ENCODE measurements around the gene RNF212. TPM values are rescaled to one million over a fixed set of nuclear protein-coding genes. Genes with fewer than 3 reads are reported as not detected.

Gene RNF212
- 1 to 10 TPM in 1 of 10 donors, under 1 TPM in 5, not detected in 4; 0.21 to 2.1 (median 0.31) TPM for total RNA-seq
- under 1 TPM; 0.29 to 0.87 TPM for polyA plus RNA-seq
- long read RNA-seq, donor 1, partial matches to known transcripts = 0 of 1 reads
- long read RNA-seq, donor 1, other reads (novel, unspliced or antisense) = 1 of 1 reads
- long read RNA-seq, donor 2 = 0 reads
- long read RNA-seq, donor 3, partial matches to known transcripts = 0 of 1 reads
- long read RNA-seq, donor 3, other reads (novel, unspliced or antisense) = 1 of 1 reads

DNA sequence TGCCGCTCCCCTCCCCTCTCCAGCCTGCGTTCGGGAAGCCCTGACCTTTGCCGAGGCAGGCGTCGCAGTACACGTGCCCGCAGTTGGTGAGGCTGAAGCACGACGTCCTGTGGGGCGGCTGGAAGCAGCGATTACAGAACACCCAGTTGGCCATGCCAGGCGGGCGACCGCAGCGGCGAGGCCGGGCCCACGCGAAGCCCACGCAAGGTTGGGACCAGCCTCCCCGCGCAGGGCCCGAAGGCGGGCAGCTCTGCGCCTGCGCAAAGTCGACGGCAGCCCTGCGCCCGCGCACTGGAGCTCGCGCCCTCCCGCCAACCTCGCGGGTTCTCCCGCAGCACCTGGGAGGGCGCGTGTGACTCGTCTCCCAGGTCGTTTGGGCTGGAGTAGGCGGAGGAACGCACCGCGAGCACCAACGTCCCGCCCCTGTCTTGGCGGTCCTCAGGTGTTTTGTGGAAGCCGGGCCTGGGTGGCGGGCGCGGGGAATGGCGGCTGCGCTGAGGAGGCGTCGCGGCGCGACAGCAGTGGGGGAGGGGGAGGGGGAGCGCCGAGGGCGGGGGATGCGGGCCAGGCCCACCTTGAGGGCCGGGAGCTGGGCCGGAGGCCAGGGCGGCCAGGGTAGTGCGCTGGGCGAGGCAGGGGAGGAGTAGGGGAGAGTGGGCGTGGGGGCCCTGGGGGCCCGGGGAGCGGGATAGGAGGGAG is at the start of gene RNF212:
TSS of gene RNF212 (minus strand) at position 254 of the 699 bp plus-strand sequence. CDS start at position 154, 100 bp downstream.
- ATAC-seq = peak in 2 of 8 donors; percentile 52 to 58
- Histone ChIP-seq H3K36me3 (no peaks in the 10 kb centered on the region), H3K27me3 (peaks cover 11 to 76% (median 62%) of the 10 kb centered on the region in 7 donors), H3K9me3 (no peaks in the 10 kb centered on the region), H3K4me3 (peak within 1 kb of the TSS in 8 of 10 donors; percentile 19 to 50 (median 44)), H3K4me1 (no peaks in the 10 kb centered on the region), H3K27ac (no peak within 1 kb of the TSS)
- TF ChIP-seq, protein P1, sequence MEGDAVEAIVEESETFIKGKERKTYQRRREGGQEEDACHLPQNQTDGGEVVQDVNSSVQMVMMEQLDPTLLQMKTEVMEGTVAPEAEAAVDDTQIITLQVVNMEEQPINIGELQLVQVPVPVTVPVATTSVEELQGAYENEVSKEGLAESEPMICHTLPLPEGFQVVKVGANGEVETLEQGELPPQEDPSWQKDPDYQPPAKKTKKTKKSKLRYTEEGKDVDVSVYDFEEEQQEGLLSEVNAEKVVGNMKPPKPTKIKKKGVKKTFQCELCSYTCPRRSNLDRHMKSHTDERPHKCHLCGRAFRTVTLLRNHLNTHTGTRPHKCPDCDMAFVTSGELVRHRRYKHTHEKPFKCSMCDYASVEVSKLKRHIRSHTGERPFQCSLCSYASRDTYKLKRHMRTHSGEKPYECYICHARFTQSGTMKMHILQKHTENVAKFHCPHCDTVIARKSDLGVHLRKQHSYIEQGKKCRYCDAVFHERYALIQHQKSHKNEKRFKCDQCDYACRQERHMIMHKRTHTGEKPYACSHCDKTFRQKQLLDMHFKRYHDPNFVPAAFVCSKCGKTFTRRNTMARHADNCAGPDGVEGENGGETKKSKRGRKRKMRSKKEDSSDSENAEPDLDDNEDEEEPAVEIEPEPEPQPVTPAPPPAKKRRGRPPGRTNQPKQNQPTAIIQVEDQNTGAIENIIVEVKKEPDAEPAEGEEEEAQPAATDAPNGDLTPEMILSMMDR (IDR thresholded peaks at IDR 0.05) = no peak
- intact Hi-C loops (cut with DNase I) = no loop called here
- 17 to 22% methylated on average over 59 to 72 of the region's 72 CpGs for WGBS, 2 donors
- DNase-seq = peak in 1 of 2 donors; percentile 45

DNA sequence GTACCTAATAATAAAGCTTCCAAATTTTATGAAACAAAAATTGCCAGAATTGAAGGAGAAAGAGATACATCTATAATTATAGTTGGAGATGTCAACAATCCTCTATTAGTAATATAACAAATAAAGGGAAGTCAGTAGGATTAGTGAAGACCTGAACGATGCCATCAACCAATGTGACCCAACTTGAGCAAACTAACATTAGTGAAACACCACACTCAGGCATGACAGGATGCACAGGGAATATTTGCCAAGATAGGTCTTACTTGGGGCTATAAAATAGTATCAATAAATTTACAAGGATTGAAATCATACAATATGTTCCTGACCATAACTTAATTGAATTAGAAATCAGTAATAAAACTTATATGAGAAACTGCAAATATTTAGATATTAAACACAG is 47.0 kb upstream of the RNF212 start:
- TF ChIP-seq, protein P1 (IDR thresholded peaks at IDR 0.05) = no peak
- Histone ChIP-seq H3K27ac (no peak overlapping the region), H3K4me1 (peaks cover 0 to 3% (median 0%) of the 10 kb centered on the region in 9 donors), H3K9me3 (peaks cover 0 to 19% (median 11%) of the 10 kb centered on the region in 11 donors), H3K4me3 (no peak overlapping the region), H3K27me3 (no peaks in the 10 kb centered on the region), H3K36me3 (no peaks in the 10 kb centered on the region)
- DNase-seq (no peak), ATAC-seq (no peak)
- intact Hi-C loops (cut with DNase I) = loop anchor here in 6 of 10 donors (10.0 kb wide), 1 partner anchor 184 kb away; the partner anchor contains the start of gene UVSSA (in 6 of the 6)
- 75 to 86% methylated on average over 1 of the region's 1 CpG for WGBS, 2 donors

- WGBS, 2 donors = 84 to 85% methylated on average over 8 of the region's 8 CpGs
- H3K9me3 ChIP-seq = peaks cover 0 to 19% (median 11%) of the 10 kb centered on the region in 11 donors
- ATAC-seq (no peak), DNase-seq (no peak)
- no peak overlapping the region for H3K27ac ChIP-seq
- intact Hi-C loops (cut with DNase I) = no loop called here
- no peaks in the 10 kb centered on the region for H3K36me3 ChIP-seq
- no peak overlapping the region for H3K4me3 ChIP-seq
- peaks cover 0 to 15% (median 8%) of the 10 kb centered on the region in 9 donors for H3K4me1 ChIP-seq
- TF ChIP-seq, protein P1 (IDR thresholded peaks at IDR 0.05) = no peak
- peaks cover 0 to 11% (median 6%) of the 10 kb centered on the region in 7 donors for H3K27me3 ChIP-seq
Measured at GRCh38 chr4:1156069-1156468, 42.7 kb upstream of the RNF212 start.

DNA sequence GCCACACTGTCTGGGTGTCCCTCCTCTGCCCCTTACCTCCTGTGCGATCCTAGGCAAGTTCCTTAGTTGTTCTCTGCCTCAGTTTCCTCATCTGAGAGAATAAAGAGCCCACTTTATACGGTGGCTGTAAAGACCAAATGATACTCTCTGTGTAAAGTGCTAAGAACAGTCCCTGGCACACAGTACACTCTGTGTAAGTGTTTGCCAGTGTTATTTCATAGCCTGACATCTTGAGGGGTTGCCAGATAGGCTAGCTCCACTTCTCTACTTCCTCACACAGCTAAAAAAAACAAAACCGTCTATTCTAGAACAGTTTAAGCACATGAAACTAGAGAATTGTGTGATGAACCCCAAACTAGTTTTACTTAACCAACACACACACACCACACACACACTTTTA is 42.0 kb upstream of the RNF212 start:
- ATAC-seq (peak in 6 of 8 donors; percentile 38 to 81 (median 67)), DNase-seq (no peak)
- H3K9me3 ChIP-seq = peaks cover 0 to 19% (median 11%) of the 10 kb centered on the region in 11 donors
- H3K4me3 ChIP-seq = no peak overlapping the region
- no peaks in the 10 kb centered on the region for H3K36me3 ChIP-seq
- H3K27me3 ChIP-seq = peaks cover 0 to 15% (median 10%) of the 10 kb centered on the region in 7 donors
- intact Hi-C loops (cut with DNase I) = no loop called here
- H3K27ac ChIP-seq = no peak overlapping the region
- H3K4me1 ChIP-seq = peaks cover 0 to 15% (median 8%) of the 10 kb centered on the region in 9 donors
- TF ChIP-seq, protein P1 (IDR thresholded peaks at IDR 0.05) = no peak
- 53 to 62% methylated on average over 3 of the region's 3 CpGs for WGBS, 2 donors
